ENCODE data around the gene SLC20A1.

The SLC20A1 gene

DNA sequence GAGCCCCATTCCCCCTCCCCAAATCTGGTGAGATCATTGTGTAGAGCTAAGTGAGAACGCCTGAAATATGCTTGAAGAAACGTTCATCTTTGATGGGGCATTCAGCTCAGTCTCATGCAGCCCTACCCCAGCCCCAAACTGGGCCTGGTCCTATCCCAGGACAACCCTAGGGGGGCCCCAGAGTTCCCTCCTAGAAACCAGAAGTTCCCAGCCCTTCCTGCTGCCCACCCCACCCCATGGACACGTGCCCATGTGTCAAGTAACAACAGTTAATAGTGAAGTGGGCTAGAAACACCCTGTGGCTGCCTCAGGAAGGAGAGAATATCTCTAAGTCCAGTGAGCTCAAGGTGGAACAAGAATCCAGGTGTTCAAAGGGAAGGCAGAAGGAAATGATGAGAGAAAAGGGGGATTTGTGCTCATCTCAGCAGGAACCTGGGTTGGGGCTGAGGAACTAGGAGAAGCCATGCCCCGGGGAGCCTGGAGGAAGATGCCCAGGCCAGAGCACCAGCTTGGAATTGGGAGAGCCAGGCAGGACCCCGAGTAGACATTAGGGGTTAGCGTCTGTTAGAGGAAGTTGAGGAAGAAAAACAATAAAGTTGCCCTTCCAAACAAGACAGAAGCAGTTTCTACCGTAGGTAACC lies 20.1 kb upstream of the SLC20A1 start:
- DNase-seq (ENCODE audit: insufficient read length, low spot score) (no peak), FAIRE-seq (no peak)
- TF ChIP-seq PAX5 (IDR thresholded peaks at IDR 0.05; ENCODE audit: insufficient read depth, low read length, severe bottlenecking) (no peak), POU2F2 (IDR thresholded peaks at IDR 0.05; ENCODE audit: low read depth, low read length) (no peak), POLR2A (IDR thresholded peaks at IDR 0.05; ENCODE audit: low read depth, low read length) (no peak), POLR2AphosphoS5 (IDR thresholded peaks at IDR 0.05; ENCODE audit: low read depth, low read length) (no peak), TAF1 (IDR thresholded peaks at IDR 0.05; ENCODE audit: low read depth, low read length) (no peak), SPI1 (IDR thresholded peaks at IDR 0.05; ENCODE audit: low read depth, low read length) (no peak)

DNA sequence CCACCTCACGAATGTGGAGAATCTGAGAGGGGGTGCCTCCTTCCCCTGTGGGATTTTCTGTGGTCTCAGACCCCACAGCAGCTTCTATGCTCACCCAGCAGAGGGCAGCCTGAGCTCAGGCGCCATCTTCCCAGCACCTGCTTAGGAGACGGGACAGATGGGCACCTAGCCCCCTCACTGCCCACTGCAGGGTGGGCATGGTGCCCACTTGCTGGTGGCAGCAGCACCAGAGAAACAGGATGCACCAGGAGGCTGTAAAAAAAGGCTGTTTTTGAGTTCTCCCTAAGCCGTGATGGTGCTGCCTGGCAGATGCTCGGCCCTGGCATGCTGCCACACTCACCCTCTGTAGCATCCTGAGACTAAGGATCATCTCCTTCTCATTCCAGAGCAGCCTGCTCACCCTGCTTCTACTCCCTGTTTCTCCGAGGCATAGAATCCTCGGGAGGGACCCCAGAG lies 19.1 kb upstream of the SLC20A1 start:
- TF ChIP-seq TAF1 (IDR thresholded peaks at IDR 0.05; ENCODE audit: low read depth, low read length) (no peak), PAX5 (IDR thresholded peaks at IDR 0.05; ENCODE audit: insufficient read depth, low read length, severe bottlenecking) (no peak), POLR2A (IDR thresholded peaks at IDR 0.05; ENCODE audit: low read depth, low read length) (no peak), POU2F2 (IDR thresholded peaks at IDR 0.05; ENCODE audit: low read depth, low read length) (no peak), POLR2AphosphoS5 (IDR thresholded peaks at IDR 0.05; ENCODE audit: low read depth, low read length) (no peak), SPI1 (IDR thresholded peaks at IDR 0.05; ENCODE audit: low read depth, low read length) (no peak)
- FAIRE-seq = peak; percentile 31
- DNase-seq (ENCODE audit: insufficient read length, low spot score) = no peak

- FAIRE-seq (no peak), DNase-seq (ENCODE audit: insufficient read length, low spot score) (no peak)
Observed at GRCh38 chr2:112627060-112628040, 18.4 kb upstream of the SLC20A1 start.

DNA sequence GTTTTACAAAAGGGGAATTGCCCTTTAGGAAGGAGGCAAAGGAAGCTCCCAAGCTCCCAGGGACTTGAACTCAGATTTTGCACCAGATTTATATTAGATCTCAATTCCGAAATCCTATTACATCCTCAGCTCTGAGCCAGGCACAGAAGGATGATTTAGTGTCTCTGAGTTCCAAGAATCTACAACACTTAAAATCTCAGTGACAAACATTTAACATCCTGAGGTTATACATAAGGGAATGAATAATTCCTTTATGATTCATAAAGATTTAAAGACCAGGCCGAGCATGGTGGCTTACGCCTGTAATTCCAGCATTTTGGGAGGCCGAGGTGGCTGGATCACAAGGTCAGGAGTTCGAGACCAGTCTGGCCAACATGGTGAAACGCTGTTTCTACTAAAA lies 16.5 kb upstream of the SLC20A1 start:
- DNase-seq (ENCODE audit: insufficient read length, low spot score) = no peak
- no peak for TF ChIP-seq POLR2AphosphoS5 (IDR thresholded peaks at IDR 0.05; ENCODE audit: low read depth, low read length)
- TF ChIP-seq SPI1 (IDR thresholded peaks at IDR 0.05; ENCODE audit: low read depth, low read length) = no peak
- TF ChIP-seq POU2F2 (IDR thresholded peaks at IDR 0.05; ENCODE audit: low read depth, low read length) = no peak
- no peak for TF ChIP-seq POLR2A (IDR thresholded peaks at IDR 0.05; ENCODE audit: low read depth, low read length)
- TF ChIP-seq TAF1 (IDR thresholded peaks at IDR 0.05; ENCODE audit: low read depth, low read length) = no peak
- no peak for TF ChIP-seq PAX5 (IDR thresholded peaks at IDR 0.05; ENCODE audit: insufficient read depth, low read length, severe bottlenecking)
- FAIRE-seq = no peak

More at GRCh38 chr2:112627060-112628040, 18.4 kb upstream of the SLC20A1 start:
- TF ChIP-seq SPI1 (IDR thresholded peaks at IDR 0.05; ENCODE audit: low read depth, low read length) (no peak), POLR2A (IDR thresholded peaks at IDR 0.05; ENCODE audit: low read depth, low read length) (no peak), PAX5 (IDR thresholded peaks at IDR 0.05; ENCODE audit: insufficient read depth, low read length, severe bottlenecking) (no peak), POU2F2 (IDR thresholded peaks at IDR 0.05; ENCODE audit: low read depth, low read length) (no peak)

DNA sequence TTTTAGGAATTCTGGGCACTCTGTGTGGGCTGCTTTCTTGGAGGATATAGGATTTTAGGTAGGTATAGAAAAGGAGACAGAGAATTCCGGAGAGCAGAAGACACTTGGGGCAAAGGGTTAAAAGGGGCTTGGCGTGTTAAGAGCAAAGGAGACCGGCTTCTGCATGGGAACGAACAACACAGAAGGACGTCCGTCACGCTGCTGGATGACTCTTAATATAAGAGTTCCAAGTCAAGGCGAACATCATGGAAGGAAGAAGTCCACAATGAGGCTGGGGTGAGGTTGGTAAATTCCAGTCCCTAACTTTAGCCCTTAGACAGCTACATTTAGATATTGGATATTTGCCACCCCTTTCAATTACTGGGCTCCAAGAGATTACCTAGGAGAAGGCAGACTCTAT lies 15.9 kb upstream of the SLC20A1 start:
- no peak for FAIRE-seq
- TF ChIP-seq TAF1 (IDR thresholded peaks at IDR 0.05; ENCODE audit: low read depth, low read length) (no peak), POLR2A (IDR thresholded peaks at IDR 0.05; ENCODE audit: low read depth, low read length) (no peak), PAX5 (IDR thresholded peaks at IDR 0.05; ENCODE audit: insufficient read depth, low read length, severe bottlenecking) (no peak), SPI1 (IDR thresholded peaks at IDR 0.05; ENCODE audit: low read depth, low read length) (no peak), POLR2AphosphoS5 (IDR thresholded peaks at IDR 0.05; ENCODE audit: low read depth, low read length) (no peak), POU2F2 (IDR thresholded peaks at IDR 0.05; ENCODE audit: low read depth, low read length) (no peak)
- no peak for DNase-seq (ENCODE audit: insufficient read length, low spot score)

DNA sequence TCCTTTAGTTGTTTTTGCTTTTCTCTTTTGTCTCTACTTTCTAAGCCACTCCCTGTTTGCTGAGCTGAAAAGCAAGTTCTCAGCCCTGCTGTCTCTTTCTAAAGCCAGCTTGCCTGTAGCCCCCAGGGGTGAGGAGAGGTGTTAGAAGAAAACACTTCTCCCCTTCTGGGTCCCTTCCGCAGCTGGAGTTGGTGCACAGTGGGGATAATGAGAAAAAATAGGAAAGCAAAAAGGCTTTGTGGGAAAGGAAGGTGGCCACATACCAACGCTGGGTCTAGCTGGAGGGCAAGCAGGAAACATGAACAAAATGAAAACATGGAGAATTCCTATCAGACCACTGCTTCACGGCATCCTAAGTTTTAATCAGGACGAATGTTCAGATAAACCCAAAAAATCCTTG lies 15.5 kb upstream of the SLC20A1 start:
- TF ChIP-seq TAF1 (IDR thresholded peaks at IDR 0.05; ENCODE audit: low read depth, low read length) (no peak), PAX5 (IDR thresholded peaks at IDR 0.05; ENCODE audit: insufficient read depth, low read length, severe bottlenecking) (no peak), POLR2AphosphoS5 (IDR thresholded peaks at IDR 0.05; ENCODE audit: low read depth, low read length) (no peak), SPI1 (IDR thresholded peaks at IDR 0.05; ENCODE audit: low read depth, low read length) (no peak), POU2F2 (IDR thresholded peaks at IDR 0.05; ENCODE audit: low read depth, low read length) (no peak), POLR2A (IDR thresholded peaks at IDR 0.05; ENCODE audit: low read depth, low read length) (no peak)
- FAIRE-seq = no peak
- no peak for DNase-seq (ENCODE audit: insufficient read length, low spot score)

- FAIRE-seq (no peak), DNase-seq (ENCODE audit: insufficient read length, low spot score) (no peak)
- TF ChIP-seq PAX5 (IDR thresholded peaks at IDR 0.05; ENCODE audit: insufficient read depth, low read length, severe bottlenecking) = no peak
- TF ChIP-seq TAF1 (IDR thresholded peaks at IDR 0.05; ENCODE audit: low read depth, low read length) = no peak
- TF ChIP-seq POLR2AphosphoS5 (IDR thresholded peaks at IDR 0.05; ENCODE audit: low read depth, low read length) = no peak
- TF ChIP-seq POU2F2 (IDR thresholded peaks at IDR 0.05; ENCODE audit: low read depth, low read length) = no peak
- TF ChIP-seq POLR2A (IDR thresholded peaks at IDR 0.05; ENCODE audit: low read depth, low read length) = no peak
- TF ChIP-seq SPI1 (IDR thresholded peaks at IDR 0.05; ENCODE audit: low read depth, low read length) = no peak
Observed at GRCh38 chr2:112633708-112634107, 12.0 kb upstream of the SLC20A1 start.

GRCh38 chr2:112634153-112634873 lies 11.4 kb upstream of the SLC20A1 start:
- no peak for FAIRE-seq
- DNase-seq (ENCODE audit: insufficient read length, low spot score) = no peak
- TF ChIP-seq POU2F2 (IDR thresholded peaks at IDR 0.05; ENCODE audit: low read depth, low read length) (no peak), TAF1 (IDR thresholded peaks at IDR 0.05; ENCODE audit: low read depth, low read length) (no peak), POLR2A (IDR thresholded peaks at IDR 0.05; ENCODE audit: low read depth, low read length) (no peak), POLR2AphosphoS5 (IDR thresholded peaks at IDR 0.05; ENCODE audit: low read depth, low read length) (no peak), PAX5 (IDR thresholded peaks at IDR 0.05; ENCODE audit: insufficient read depth, low read length, severe bottlenecking) (no peak), SPI1 (IDR thresholded peaks at IDR 0.05; ENCODE audit: low read depth, low read length) (no peak)

DNA sequence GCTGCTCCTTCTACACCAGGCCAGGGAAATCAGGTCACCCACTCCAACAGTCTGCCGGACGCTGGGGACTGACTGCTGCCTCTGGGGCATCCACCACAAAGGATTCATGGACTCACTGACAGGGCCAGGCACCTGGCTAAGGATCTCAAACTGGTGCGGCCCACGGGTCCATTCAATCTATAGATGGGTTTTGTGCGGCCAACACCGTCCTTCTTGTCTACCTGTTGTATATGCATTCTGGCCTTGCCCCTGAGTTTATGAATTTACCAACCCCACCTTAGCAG lies 10.9 kb upstream of the SLC20A1 start:
- no peak for FAIRE-seq
- no peak for DNase-seq (ENCODE audit: insufficient read length, low spot score)
- no peak for TF ChIP-seq TAF1 (IDR thresholded peaks at IDR 0.05; ENCODE audit: low read depth, low read length)
- no peak for TF ChIP-seq PAX5 (IDR thresholded peaks at IDR 0.05; ENCODE audit: insufficient read depth, low read length, severe bottlenecking)
- no peak for TF ChIP-seq SPI1 (IDR thresholded peaks at IDR 0.05; ENCODE audit: low read depth, low read length)
- no peak for TF ChIP-seq POLR2A (IDR thresholded peaks at IDR 0.05; ENCODE audit: low read depth, low read length)
- no peak for TF ChIP-seq POLR2AphosphoS5 (IDR thresholded peaks at IDR 0.05; ENCODE audit: low read depth, low read length)
- TF ChIP-seq POU2F2 (IDR thresholded peaks at IDR 0.05; ENCODE audit: low read depth, low read length) = no peak

All from GM12891 (cell line).